Spleen (tissue), 13 donors: ENCODE measurements around the gene IGHMBP2. TPM values are rescaled to one million over a fixed set of nuclear protein-coding genes. Genes with fewer than 3 reads are reported as not detected.
"Not testable (repeated sequence)": the region's sequence is repeated elsewhere in the genome, so short reads cannot be mapped to it uniquely, and the experiment has no call there.

Experiments used
- DNase-seq: peaks from one replicate; pipeline ENCODE4 v3.0.0-alpha.2; 2020
- H3K27ac ChIP-seq, 8 donors: fragments of 200-600 bp; sonication (generic) in 7 of 8; 1 replicate in 4 of 8; 2 replicates in 4 of 8; pipeline versions ENCODE4 v1.5.0 to v1.8.0; 2016 to 2021; ENCODE audit warnings: inconsistent platforms in 4 of 8, mild to moderate bottlenecking in 4 of 8, moderate library complexity in 1 of 8
- H3K27me3 ChIP-seq, 7 donors: fragments of 200-600 bp; sonication (generic) in 6 of 7; replicated peaks in 1 of 7; 1 replicate in 4 of 7; 2 replicates in 3 of 7; pipeline versions ENCODE4 v1.5.0 to v1.8.0; 2016 to 2021; ENCODE audit warnings: inconsistent platforms in 3 of 7, mild to moderate bottlenecking in 1 of 7
- H3K36me3 ChIP-seq, 6 donors: fragments of 200-600 bp; sonication (generic) in 5 of 6; 1 replicate in 4 of 6; 2 replicates in 2 of 6; pipeline versions ENCODE4 v1.5.0 to v1.8.0; 2016 to 2021; ENCODE audit warnings: inconsistent platforms in 2 of 6
- H3K4me1 ChIP-seq, 6 donors: fragments of 200-600 bp; sonication (generic) in 5 of 6; 1 replicate in 3 of 6; 2 replicates in 3 of 6; pipeline versions ENCODE4 v1.5.0 to v1.8.0; 2016 to 2021; ENCODE audit warnings: inconsistent platforms in 3 of 6
- H3K4me3 ChIP-seq, 8 donors: fragments of 200-600 bp; sonication (generic) in 7 of 8; 1 replicate in 4 of 8; 2 replicates in 4 of 8; pipeline versions ENCODE4 v1.5.0 to v1.8.0; 2016 to 2021; ENCODE audit warnings: inconsistent platforms in 4 of 8, mild to moderate bottlenecking in 4 of 8, moderate library complexity in 2 of 8
- H3K9me3 ChIP-seq, 8 donors: fragments of 200-600 bp; sonication (generic) in 7 of 8; 1 replicate in 4 of 8; 2 replicates in 4 of 8; pipeline versions ENCODE4 v1.5.0 to v1.8.0; 2016 to 2021; ENCODE audit warnings: inconsistent platforms in 4 of 8
- POLR2A ChIP-seq, 3 donors: fragments of 450-650 bp; IDR thresholded peaks; one replicate each; pipeline ENCODE4 v1.5.1; 2017; ENCODE audit warnings: antibody characterized with exemption in 3 of 3, mild to moderate bottlenecking in 1 of 3
- POLR2AphosphoS5 ChIP-seq, 3 donors: sonication (generic); formaldehyde crosslinking; IDR thresholded peaks; one replicate each; pipeline ENCODE4 v1.5.1; 2017; ENCODE audit warnings: antibody characterized with exemption in 3 of 3
- WGBS, 5 donors: extraction: QIAGEN DNeasy Blood & Tissue Kit in 3 of 5; methylation state at CpG; one replicate each; pipeline versions ENCODE4 v1.1.5 to v1.1.7; 2013 to 2018; 5-methylcytosine and 5-hydroxymethylcytosine counted together
- intact Hi-C: fragments of 100-400 bp; cut with DNase I; formaldehyde crosslinking; loops from one replicate; pipeline ENCODE4 v1.15.0; 2023; ENCODE audit warnings: low total_unique reads
- long read RNA-seq, 2 donors: transcript quantifications; one replicate each; lab custom pipeline, GENCODE V29; 2026
- polyA plus RNA-seq, 3 donors: library from polyadenylated mRNA; stranded (reverse); fragments of 200-250 nt; gene quantifications; one replicate each; pipeline ENCODE4 v1.2.1, GENCODE V29; 2013
- total RNA-seq, 7 donors: library from RNA; depleted of rRNA in 3 of 7; stranded (reverse); fragments of >200 nt in 3 of 7; fragmentation: NEBNext Ultra II Directional in 4 of 7; extraction: Animal tissue kit (Norgen Biotek cat#: 25700) in 4 of 7; gene quantifications; one replicate each; pipeline versions ENCODE4 v1.1.0 to v1.2.1, GENCODE V29; 2016 to 2021
- TF ChIP-seq, protein P1 (sequence below), 11 experiments: fragments of 200-600 bp in 7 of 11; fragments of 450-650 bp in 4 of 11; sonication (generic) in 4 of 11; IDR thresholded peaks in 8 of 11; conservative IDR thresholded peaks in 3 of 11; 1 replicate in 7 of 11; 2 replicates in 4 of 11; pipeline versions ENCODE4 v1.4.0 to v1.8.0; 2016 to 2021; ENCODE audit warnings: antibody characterized with exemption in 11 of 11, inconsistent platforms in 4 of 11, mild to moderate bottlenecking in 1 of 11
- donor health status: healthy with polysubstance abuse.
- donor health status: DM: no; HTN: no; CAD: no; lungs with moderate emphysema.
- donor health status: DM: no; HTN: no; CAD: no.
- donor health status: Bipolar disorder and iron deficiency.
- donor health status: healthy.
- donor health status: DM: no; HTN: no; CAD: no.
- donor health status: DM: yes; HTN: yes; CAD: no.

Gene IGHMBP2
- total RNA-seq (10 to 100 TPM; 15.6 to 31.6 (median 25.3) TPM), polyA plus RNA-seq (10 to 100 TPM in 2 of 3 donors, 1 to 10 TPM in 1; 8.2 to 24.1 (median 21.7) TPM)
- long read RNA-seq, donor 1, partial matches to known transcripts = 0 of 1 reads
- long read RNA-seq, donor 1, other reads (novel, unspliced or antisense) = 0 of 1 reads
- long read RNA-seq, donor 2, partial matches to known transcripts = 0 of 1 reads
- long read RNA-seq, donor 2, other reads (novel, unspliced or antisense) = 0 of 1 reads

DNA sequence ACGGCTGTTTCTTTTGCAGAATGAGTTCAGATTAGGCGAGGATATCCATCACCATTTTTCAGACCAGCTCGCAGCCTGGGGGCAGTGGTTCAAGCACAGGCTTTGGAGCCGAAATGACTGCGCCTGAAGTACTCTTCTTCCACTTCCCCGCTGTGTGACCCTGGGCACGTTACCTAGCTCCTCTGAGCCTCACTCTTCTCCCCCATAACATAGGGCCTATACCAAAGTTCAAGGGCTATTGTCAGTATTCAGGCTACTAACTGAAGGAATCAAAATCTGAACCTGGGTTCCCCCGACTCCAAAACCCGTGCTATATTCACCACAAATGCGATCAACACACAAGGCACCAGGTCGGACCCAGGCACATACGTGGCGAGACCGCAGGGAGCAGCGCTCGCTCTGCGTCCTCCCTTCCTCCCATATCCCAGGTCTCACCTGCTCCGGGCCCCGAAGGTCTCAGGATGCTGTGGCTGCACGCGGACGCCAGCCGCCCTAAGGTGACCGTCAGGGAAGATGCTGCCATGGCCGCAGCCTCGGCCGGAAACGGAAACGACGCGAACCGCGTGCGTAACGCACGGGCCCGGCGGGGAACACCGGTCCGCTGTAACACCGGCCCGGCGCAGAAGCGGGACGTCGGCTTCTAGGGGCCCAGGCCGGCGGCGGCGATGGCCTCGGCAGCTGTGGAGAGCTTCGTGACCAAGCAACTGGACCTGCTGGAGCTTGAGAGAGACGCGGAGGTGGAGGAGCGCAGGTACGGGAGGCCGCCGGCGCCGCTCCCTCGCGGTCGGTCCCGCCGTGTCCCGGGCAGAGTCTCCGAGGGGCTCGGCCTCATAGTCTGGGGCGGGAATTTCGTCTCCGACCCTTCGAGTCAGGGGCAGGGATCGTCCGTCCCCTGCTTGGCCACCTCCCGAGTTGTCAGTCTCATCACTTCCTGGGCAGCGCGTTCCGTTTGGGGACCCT, at the start of gene IGHMBP2, which contains the start of gene MRPL21:
IGHMBP2 (plus strand) TSS at position 604 of the 960 bp plus-strand sequence; CDS start at position 666, 62 bp downstream.
MRPL21 (minus strand) TSS at position 545 of the 960 bp plus-strand sequence; CDS start at position 523, 22 bp downstream.
- WGBS, 5 donors = 1 to 2% (median 1%) methylated on average over 25 to 78 of the region's 78 CpGs
- peaks cover 23 to 51% (median 43%) of the 10 kb centered on the region in 6 donors for H3K4me1 ChIP-seq
- peak within 1 kb of the TSS; percentile 61 to 92 (median 84) for H3K27ac ChIP-seq
- H3K9me3 ChIP-seq = no peaks in the 10 kb centered on the region
- peak within 1 kb of the TSS; percentile 61 to 99 (median 90) for H3K4me3 ChIP-seq
- peak; percentile 97 for DNase-seq
- no peaks in the 10 kb centered on the region for H3K27me3 ChIP-seq
- H3K36me3 ChIP-seq = peaks cover 0 to 56% (median 32%) of the 10 kb centered on the region in 6 donors
- peak; percentile 56 to 72 (median 57) for TF ChIP-seq POLR2A (IDR thresholded peaks at IDR 0.05)
- TF ChIP-seq, protein P1, sequence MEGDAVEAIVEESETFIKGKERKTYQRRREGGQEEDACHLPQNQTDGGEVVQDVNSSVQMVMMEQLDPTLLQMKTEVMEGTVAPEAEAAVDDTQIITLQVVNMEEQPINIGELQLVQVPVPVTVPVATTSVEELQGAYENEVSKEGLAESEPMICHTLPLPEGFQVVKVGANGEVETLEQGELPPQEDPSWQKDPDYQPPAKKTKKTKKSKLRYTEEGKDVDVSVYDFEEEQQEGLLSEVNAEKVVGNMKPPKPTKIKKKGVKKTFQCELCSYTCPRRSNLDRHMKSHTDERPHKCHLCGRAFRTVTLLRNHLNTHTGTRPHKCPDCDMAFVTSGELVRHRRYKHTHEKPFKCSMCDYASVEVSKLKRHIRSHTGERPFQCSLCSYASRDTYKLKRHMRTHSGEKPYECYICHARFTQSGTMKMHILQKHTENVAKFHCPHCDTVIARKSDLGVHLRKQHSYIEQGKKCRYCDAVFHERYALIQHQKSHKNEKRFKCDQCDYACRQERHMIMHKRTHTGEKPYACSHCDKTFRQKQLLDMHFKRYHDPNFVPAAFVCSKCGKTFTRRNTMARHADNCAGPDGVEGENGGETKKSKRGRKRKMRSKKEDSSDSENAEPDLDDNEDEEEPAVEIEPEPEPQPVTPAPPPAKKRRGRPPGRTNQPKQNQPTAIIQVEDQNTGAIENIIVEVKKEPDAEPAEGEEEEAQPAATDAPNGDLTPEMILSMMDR (IDR thresholded peaks at IDR 0.05 in 8 of 11, conservative IDR thresholded peaks at IDR 0.05 in 3 of 11) = peak in 1 of 11 experiments; percentile 12
- TF ChIP-seq POLR2AphosphoS5 (IDR thresholded peaks at IDR 0.05) = peak; percentile 96 to 98 (median 97)
- intact Hi-C loops = no loop called here

DNA sequence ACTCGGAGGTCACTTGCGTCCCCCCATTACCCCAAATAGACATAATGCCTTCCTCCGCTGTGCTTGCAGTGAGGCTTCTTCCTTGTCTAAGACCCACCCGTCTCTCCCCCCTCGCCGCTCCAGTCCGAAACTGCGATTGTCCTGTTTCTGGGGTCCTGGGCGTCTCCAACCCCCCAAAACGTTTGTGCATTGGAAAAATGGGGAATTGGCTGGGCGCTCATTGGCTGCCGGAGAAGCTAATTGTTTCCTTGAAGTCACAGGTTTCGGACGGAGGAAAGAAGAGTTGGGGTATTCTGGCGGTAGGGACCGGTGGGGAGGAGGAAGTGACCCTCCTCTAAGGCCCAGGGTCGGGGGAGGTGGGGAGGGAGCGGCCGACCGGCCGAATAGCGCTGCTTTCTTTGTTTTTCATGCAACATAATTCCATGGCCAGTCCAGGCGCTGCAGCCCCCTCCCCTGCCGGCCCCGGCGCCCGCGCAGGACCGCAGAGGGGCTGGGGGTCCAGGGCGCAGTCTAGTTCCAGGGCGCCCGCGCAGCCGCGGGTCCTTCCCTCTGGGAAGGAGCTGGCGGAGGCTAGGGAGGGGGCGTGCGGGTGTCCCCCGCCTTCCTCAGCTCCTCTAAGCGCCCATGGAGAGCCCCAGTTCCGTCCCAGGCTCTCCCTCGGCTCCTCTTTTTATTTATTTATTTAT, 49.3 kb upstream of the IGHMBP2 start:
- no peak overlapping the region for H3K27ac ChIP-seq
- peak; percentile 64 for DNase-seq
- peaks cover 0 to 34% (median 13%) of the 10 kb centered on the region in 7 donors for H3K27me3 ChIP-seq
- intact Hi-C loops = no loop called here
- H3K9me3 ChIP-seq = no peaks in the 10 kb centered on the region
- peak overlapping the region in 6 of 8 donors; percentile 51 to 70 (median 57) for H3K4me3 ChIP-seq
- 15 to 19% (median 18%) methylated on average over 41 to 42 of the region's 42 CpGs for WGBS, 5 donors
- H3K36me3 ChIP-seq = no peaks in the 10 kb centered on the region
- TF ChIP-seq POLR2AphosphoS5 (IDR thresholded peaks at IDR 0.05) (no peak), POLR2A (IDR thresholded peaks at IDR 0.05) (no peak)
- TF ChIP-seq, protein P1 (IDR thresholded peaks at IDR 0.05 in 8 of 11, conservative IDR thresholded peaks at IDR 0.05 in 3 of 11) = no peak
- peaks cover 5 to 23% (median 16%) of the 10 kb centered on the region in 6 donors for H3K4me1 ChIP-seq

DNA sequence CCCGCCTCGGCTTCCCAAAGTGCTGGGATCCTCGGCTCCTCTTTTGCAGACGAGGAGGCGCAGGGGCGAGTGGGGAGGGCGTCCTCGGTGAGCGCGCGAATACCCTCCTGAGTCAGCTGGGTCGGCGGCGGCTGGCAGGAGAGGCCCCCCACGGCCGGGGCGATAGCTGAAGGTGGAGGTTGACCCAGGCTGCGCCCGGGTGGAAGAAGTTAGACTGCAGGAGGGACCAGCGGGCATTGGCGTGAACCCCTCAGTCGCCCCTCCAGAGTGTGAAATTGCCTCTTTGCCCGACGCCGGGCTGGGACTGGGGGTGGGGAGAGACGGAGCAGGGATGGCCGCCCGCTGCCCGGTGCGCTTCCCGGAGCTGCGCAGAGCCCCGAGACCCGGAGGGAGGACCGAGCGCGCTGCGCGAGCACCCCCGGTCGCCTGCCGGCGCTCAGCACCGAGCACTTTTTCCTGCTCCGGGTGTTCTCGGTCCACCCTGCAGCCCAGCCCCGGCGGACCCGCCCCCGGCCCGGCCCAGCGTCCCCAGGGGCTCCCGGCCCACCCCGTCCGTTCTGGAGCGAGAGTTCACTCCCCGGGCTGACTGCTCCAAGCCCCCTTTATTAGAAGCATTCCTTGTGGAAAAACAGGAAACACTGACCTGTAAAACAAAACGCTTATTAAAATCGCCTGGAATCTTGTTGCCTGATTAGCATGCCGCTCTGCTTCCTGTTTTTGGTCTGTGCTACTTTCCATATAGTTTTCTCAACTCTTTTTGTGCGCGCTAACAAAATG, 48.3 kb upstream of the IGHMBP2 start:
- Histone ChIP-seq H3K36me3 (no peaks in the 10 kb centered on the region), H3K4me3 (peak overlapping the region; percentile 51 to 70 (median 56)), H3K27ac (peak overlapping the region; percentile 13 to 77 (median 52)), H3K4me1 (peaks cover 5 to 23% (median 16%) of the 10 kb centered on the region in 6 donors), H3K9me3 (no peaks in the 10 kb centered on the region), H3K27me3 (peaks cover 0 to 34% (median 13%) of the 10 kb centered on the region in 7 donors)
- peak; percentile 90 for DNase-seq
- TF ChIP-seq, protein P1 (IDR thresholded peaks at IDR 0.05 in 8 of 11, conservative IDR thresholded peaks at IDR 0.05 in 3 of 11) = peak in 3 of 11 experiments; percentile 29 to 51 (median 34)
- TF ChIP-seq POLR2A (IDR thresholded peaks at IDR 0.05) = no peak
- TF ChIP-seq POLR2AphosphoS5 (IDR thresholded peaks at IDR 0.05) = peak in 2 of 3 donors; percentile 30 to 64
- intact Hi-C loops = no loop called here
- 2 to 4% (median 2%) methylated on average over 33 to 62 of the region's 62 CpGs for WGBS, 5 donors

DNA sequence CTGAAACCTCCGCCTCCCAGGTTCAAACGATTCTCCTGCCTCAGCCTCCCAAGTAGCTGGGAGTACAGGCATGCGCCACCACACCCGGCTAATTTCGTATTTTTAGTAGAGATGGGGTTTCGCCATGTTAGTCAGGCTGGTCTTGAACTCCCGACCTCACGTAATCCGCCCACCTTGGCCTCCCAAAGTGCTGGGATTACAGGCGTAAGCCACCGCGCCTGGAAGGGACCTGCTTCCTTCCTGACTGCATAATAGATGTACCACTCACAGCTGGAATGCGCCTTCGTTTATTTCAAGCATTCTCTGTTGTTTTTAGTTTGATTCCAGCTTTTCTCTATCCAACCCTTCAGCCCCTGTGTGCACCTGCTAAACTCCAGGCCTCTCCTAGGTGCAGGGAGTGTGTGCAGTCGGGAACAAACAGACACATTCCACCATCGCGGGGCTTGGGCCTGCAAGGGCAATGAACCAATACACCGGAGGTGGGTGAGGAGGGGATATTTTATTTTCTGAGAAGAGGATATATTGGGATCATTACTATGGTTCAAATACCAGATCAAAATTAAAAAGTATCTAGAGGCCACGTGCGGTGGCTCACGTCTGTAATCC, 47.2 kb upstream of the IGHMBP2 start:
- H3K9me3 ChIP-seq, intact Hi-C loops, H3K36me3 ChIP-seq, H3K4me3 ChIP-seq, H3K27ac ChIP-seq: not testable (repeated sequence)
- H3K27me3 ChIP-seq = peaks cover 0 to 34% (median 13%) of the 10 kb centered on the region in 7 donors
- DNase-seq = peak; percentile 39
- peaks cover 5 to 23% (median 16%) of the 10 kb centered on the region in 6 donors for H3K4me1 ChIP-seq
- WGBS, 5 donors = 87 to 95% (median 92%) methylated on average over 21 of the region's 21 CpGs
